ENCODE data around the gene ACAA1. TPM values are rescaled to one million over a fixed set of nuclear protein-coding genes. Genes with fewer than 3 reads are reported as not detected.
"Not testable (repeated sequence)": the region's sequence is repeated elsewhere in the genome, so short reads cannot be mapped to it uniquely, and the experiment has no call there.

The ACAA1 gene
- total RNA-seq, 1 donor from 2014 or later: 120 TPM

DNA sequence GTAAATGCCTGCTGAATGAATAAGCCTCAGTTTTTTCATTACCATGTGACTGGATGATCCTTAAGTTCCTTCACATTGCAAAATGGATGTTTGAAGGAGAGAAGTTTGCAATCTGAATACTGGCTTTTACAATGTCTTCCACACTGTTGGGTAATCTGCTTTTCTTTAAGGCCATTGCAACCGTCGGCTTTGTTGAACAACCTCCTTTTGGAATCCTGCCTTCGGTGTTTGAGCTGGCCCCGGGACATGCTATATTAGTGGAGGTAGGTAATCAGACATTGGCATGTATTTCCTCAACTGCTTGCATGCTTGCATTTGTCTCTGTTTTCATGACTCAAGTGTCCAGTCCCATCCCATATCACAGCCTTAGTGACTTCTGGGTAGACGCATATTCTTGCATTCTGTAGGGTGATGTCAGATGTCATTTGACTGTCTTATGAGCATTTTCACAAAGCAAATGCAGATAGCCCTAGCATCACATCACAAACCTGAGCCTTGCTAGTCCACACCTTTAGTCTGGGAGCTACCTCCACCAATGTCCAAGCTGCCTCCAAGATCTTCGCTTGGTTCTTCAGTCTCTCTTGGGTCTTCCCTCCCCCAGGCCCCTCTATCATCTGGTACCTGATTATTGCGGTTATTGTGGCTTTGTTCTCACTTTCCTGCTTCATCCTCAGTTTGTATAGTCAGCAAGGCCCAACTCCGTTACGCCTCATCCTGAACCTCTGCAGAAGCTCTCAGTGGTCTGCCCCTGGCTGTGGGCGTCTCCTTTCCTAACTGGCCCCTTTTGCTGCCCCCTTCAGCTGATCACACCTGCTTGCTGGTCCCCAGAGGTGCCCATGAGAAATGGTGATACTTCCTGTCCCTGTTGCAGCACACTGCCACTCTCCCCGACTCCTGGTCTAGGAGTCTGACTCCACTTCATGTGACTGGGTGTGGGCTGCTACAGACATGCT, 48.5 kb downstream of the ACAA1 start:
- Histone ChIP-seq H3K9me3 (replicated peaks) (no peaks in the 10 kb centered on the region), H3K4me3 (no peak overlapping the region), H3K4me1 (no peaks in the 10 kb centered on the region), H3K27me3 (ENCODE audit: low read depth) (no peaks in the 10 kb centered on the region), H3K36me3 (no peaks in the 10 kb centered on the region), H3K27ac (replicated peaks) (no peak overlapping the region)
- intact Hi-C loops (cut with micrococcal nuclease): no loop called here
- no peak for DNase-seq
- TF ChIP-seq, protein P1, sequence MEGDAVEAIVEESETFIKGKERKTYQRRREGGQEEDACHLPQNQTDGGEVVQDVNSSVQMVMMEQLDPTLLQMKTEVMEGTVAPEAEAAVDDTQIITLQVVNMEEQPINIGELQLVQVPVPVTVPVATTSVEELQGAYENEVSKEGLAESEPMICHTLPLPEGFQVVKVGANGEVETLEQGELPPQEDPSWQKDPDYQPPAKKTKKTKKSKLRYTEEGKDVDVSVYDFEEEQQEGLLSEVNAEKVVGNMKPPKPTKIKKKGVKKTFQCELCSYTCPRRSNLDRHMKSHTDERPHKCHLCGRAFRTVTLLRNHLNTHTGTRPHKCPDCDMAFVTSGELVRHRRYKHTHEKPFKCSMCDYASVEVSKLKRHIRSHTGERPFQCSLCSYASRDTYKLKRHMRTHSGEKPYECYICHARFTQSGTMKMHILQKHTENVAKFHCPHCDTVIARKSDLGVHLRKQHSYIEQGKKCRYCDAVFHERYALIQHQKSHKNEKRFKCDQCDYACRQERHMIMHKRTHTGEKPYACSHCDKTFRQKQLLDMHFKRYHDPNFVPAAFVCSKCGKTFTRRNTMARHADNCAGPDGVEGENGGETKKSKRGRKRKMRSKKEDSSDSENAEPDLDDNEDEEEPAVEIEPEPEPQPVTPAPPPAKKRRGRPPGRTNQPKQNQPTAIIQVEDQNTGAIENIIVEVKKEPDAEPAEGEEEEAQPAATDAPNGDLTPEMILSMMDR (IDR thresholded peaks at IDR 0.05; ENCODE audit: borderline replicate concordance): no peak

DNA sequence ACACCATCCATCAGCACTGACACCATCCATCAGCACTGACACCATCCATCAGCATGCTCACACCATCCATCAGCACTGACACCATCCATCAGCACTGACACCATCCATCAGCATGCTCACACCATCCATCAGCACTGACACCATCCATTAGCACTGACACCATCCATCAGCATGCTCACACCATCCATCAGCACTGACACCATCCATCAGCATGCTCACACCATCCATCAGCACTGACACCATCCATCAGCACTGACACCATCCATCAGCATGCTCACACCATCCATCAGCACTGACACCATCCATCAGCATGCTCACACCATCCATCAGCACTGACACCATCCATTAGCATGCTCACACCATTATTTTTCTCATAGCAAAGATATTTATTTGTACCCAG, 49.6 kb downstream of the ACAA1 start:
- H3K9me3 ChIP-seq (replicated peaks); DNase-seq; H3K27me3 ChIP-seq (ENCODE audit: low read depth); intact Hi-C loops (cut with micrococcal nuclease); H3K27ac ChIP-seq (replicated peaks); H3K4me3 ChIP-seq; H3K4me1 ChIP-seq; H3K36me3 ChIP-seq: not testable (repeated sequence)

DNA sequence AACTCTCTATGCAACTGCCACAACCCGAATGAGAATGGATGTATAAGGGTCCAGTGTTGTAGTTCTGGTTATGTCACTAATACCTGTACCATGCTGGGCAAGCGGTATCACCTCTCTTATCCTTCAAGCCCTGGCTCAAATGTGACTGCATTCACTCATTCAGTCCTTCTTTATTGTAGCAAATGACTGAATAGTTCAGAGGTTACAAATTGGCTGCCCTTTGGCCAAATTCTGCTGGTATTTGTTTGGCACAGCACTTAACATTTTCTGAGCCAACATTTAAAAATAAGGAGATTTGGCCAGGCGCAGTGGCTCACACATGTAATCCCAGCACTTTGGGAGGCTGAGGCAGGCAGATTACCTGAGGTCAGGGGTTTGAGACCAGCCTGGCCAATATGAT, 50.4 kb downstream of the ACAA1 start:
- Histone ChIP-seq H3K27me3 (ENCODE audit: low read depth) (no peaks in the 10 kb centered on the region), H3K36me3 (no peaks in the 10 kb centered on the region), H3K27ac (replicated peaks) (no peak overlapping the region), H3K9me3 (replicated peaks) (no peaks in the 10 kb centered on the region), H3K4me3 (no peak overlapping the region), H3K4me1 (no peaks in the 10 kb centered on the region)
- TF ChIP-seq, protein P1 (IDR thresholded peaks at IDR 0.05; ENCODE audit: borderline replicate concordance): no peak
- intact Hi-C loops (cut with micrococcal nuclease): no loop called here
- no peak for DNase-seq

DNA sequence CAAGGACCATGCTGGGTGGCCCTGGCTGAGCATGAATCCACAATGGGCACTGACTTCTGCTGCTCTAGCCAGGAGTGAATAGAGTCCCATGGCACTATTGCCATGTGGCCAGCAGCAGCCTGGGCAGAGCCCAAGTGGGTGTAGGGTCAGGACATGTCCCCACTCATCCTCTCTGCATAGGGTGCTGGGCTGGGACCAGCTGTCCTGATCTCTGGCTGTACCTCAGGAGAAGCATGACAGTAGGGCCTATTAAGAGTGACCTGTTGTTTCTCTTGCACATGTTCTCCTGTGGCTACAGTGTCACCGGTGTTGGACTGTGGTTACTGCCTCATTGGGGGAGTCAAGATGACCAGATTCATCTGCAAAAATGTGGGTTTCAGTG, 51.0 kb downstream of the ACAA1 start:
- H3K27me3 ChIP-seq (ENCODE audit: low read depth): no peaks in the 10 kb centered on the region
- no peak overlapping the region for H3K4me3 ChIP-seq
- DNase-seq: no peak
- intact Hi-C loops (cut with micrococcal nuclease): no loop called here
- H3K36me3 ChIP-seq: no peaks in the 10 kb centered on the region
- H3K27ac ChIP-seq (replicated peaks): no peak overlapping the region
- no peaks in the 10 kb centered on the region for H3K9me3 ChIP-seq (replicated peaks)
- H3K4me1 ChIP-seq: no peaks in the 10 kb centered on the region
- TF ChIP-seq, protein P1 (IDR thresholded peaks at IDR 0.05; ENCODE audit: borderline replicate concordance): no peak

DNA sequence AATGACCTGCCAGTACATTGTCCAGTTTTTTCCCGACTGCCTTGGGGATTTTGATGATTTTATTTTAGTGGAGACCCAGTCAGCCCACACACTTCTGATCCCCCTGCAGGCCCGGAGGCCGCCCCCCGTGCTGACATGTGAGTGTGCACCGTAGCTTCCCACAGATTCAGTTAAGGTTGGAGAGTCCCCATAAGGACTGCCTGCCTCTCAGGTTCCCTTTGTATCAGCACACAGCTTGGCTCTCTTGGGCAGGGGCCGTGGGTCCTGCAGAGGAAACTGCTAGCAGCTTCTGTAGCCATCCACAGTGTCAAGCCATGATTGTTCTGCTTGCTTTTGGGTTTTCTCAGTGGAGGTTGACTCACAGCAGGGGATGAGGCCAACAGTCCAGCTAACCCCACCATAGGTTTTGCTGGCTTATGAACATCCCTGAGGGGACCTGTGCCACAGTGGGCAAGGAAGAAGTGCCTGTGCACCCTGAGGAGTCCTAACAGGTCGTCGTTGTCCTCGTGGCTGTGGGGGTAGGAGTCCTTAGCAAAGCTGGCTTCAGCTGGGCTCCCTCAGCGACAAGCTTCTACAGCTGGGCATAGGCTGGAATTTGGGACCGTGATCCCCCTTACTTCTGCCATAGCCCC, 51.5 kb downstream of the ACAA1 start:
- no peaks in the 10 kb centered on the region for H3K27me3 ChIP-seq (ENCODE audit: low read depth)
- no peak overlapping the region for H3K4me3 ChIP-seq
- H3K27ac ChIP-seq (replicated peaks): no peak overlapping the region
- H3K36me3 ChIP-seq: no peaks in the 10 kb centered on the region
- DNase-seq: no peak
- no peaks in the 10 kb centered on the region for H3K4me1 ChIP-seq
- H3K9me3 ChIP-seq (replicated peaks): no peaks in the 10 kb centered on the region
- intact Hi-C loops (cut with micrococcal nuclease): no loop called here
- TF ChIP-seq, protein P1 (IDR thresholded peaks at IDR 0.05; ENCODE audit: borderline replicate concordance): no peak

Measured in left ventricle myocardium inferior (tissue), 1 donor.